ENCODE results near the gene MRPL24.

GRCh38 chr1:156703741-156704140, 37.1 kb downstream of the MRPL24 start:
- TF ChIP-seq KLF6 (CRISPR knock-in tag; IDR thresholded peaks at IDR 0.05; ENCODE audit: borderline replicate concordance) (no peak), USF1 (CRISPR knock-in tag; IDR thresholded peaks at IDR 0.05) (peak; percentile 67)
